Natural killer cell (primary cell): ENCODE data around the gene NLRP11. TPM values are rescaled to one million over a fixed set of nuclear protein-coding genes. Genes with fewer than 3 reads are reported as not detected.
"Not testable (repeated sequence)": the region's sequence is repeated elsewhere in the genome, so short reads cannot be mapped to it uniquely, and the experiment has no call there.

Experiments
- ATAC-seq, 3 donors: fragments of 150-1000 bp in 2 of 3; fragments of 200-7000 bp in 1 of 3; cut with Tn5 transposase; 1 replicate in 1 of 3; 2 replicates in 2 of 3; pipeline ENCODE4 v1.10.0; 2021; ENCODE audit warnings: mild to moderate bottlenecking in 2 of 3, moderate library complexity in 2 of 3
- DNase-seq, 2 donors: peaks; one replicate each; pipeline versions ENCODE4 v3.0.0 to v3.0.0-alpha.2; 2013 to 2021; ENCODE audit warnings: mixed read lengths in 1 of 2
- H3K27ac ChIP-seq: one replicate; pipeline ENCODE4 v1.5.1; 2013; ENCODE audit warnings: mild to moderate bottlenecking, low read length
- H3K27me3 ChIP-seq: one replicate; pipeline ENCODE4 v1.6.1; 2013; ENCODE audit warnings: low read length; ENCODE audit not compliant: control insufficient read depth, insufficient read depth
- H3K36me3 ChIP-seq: one replicate; pipeline ENCODE4 v1.6.1; 2013; ENCODE audit warnings: low read length; ENCODE audit not compliant: control insufficient read depth, insufficient read depth
- H3K4me1 ChIP-seq: one replicate; pipeline ENCODE4 v1.6.1; 2013; ENCODE audit warnings: low read length; ENCODE audit not compliant: control insufficient read depth, insufficient read depth
- H3K4me3 ChIP-seq: one replicate; pipeline ENCODE4 v1.5.1; 2013; ENCODE audit warnings: low read length
- H3K9me3 ChIP-seq: one replicate; pipeline ENCODE4 v1.6.1; 2013; ENCODE audit warnings: low read length; ENCODE audit not compliant: control insufficient read depth, insufficient read depth
- H3K27ac Mint-ChIP-seq, 2 donors: one replicate each; pipeline ENCODE4 v1.8.0; 2022; ENCODE audit warnings: mild to moderate bottlenecking in 2 of 2, mixed read lengths in 2 of 2, moderate library complexity in 1 of 2
- H3K27me3 Mint-ChIP-seq, 2 donors: one replicate each; pipeline ENCODE4 v1.8.0; 2022; ENCODE audit warnings: low read depth in 2 of 2, mixed read lengths in 2 of 2
- H3K36me3 Mint-ChIP-seq: one replicate; pipeline ENCODE4 v1.8.0; 2022; ENCODE audit warnings: mixed read lengths
- H3K4me1 Mint-ChIP-seq, 2 donors: one replicate each; pipeline ENCODE4 v1.8.0; 2022; ENCODE audit warnings: mixed read lengths in 2 of 2
- H3K4me3 Mint-ChIP-seq: one replicate; pipeline ENCODE4 v1.8.0; 2022; ENCODE audit warnings: mild to moderate bottlenecking, moderate library complexity, mixed read lengths
- H3K9me3 Mint-ChIP-seq, 2 donors: one replicate each; pipeline ENCODE4 v1.8.0; 2022; ENCODE audit warnings: mixed read lengths in 2 of 2
- WGBS: methylation state at CpG from one replicate; pipeline ENCODE4 v1.1.7; 2013; ENCODE audit warnings: missing lambda C conversion rate; ENCODE audit not compliant: insufficient coverage; 5-methylcytosine and 5-hydroxymethylcytosine counted together
- intact Hi-C: fragments of 100-400 bp; cut with micrococcal nuclease; formaldehyde crosslinking; loops from one replicate; pipeline ENCODE4 v1.14.2; 2022
- total RNA-seq, 4 donors: library from RNA; stranded (reverse); fragments of 120-200 nt in 1 of 4; gene quantifications; one replicate each; pipeline versions ENCODE4 v1.2.3 to v1.2.4, GENCODE V29; 2013 to 2022
- TF ChIP-seq, protein P1 (sequence below): fragments of 200-600 bp; IDR thresholded peaks from one replicate; pipeline ENCODE4 v1.8.0; 2022; ENCODE audit warnings: antibody characterized with exemption

NLRP11 gene
- total RNA-seq, 3 donors from 2014 or later (not counting 1 experiment from before 2014, with no cell fraction given) = not detected

DNA sequence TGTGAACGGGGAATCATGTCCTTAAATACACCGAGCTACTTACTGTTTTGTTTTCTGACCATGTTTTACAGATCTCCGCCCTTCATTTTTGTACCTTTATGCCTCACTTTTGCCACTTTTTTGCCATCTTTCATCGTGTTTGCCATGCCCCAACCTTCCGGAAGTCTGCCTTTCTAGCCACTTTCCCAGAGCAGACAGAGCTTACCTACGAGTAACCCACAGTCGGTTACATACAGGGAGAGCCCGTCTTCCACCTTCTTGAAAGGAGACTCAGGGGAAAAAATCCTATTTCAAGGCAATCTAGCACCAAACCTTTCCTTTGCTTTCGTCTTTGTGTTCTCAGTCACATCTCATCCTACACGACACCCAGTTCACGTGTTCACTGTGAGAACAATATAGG, 36.8 kb downstream of the NLRP11 start:
- TF ChIP-seq, protein P1, sequence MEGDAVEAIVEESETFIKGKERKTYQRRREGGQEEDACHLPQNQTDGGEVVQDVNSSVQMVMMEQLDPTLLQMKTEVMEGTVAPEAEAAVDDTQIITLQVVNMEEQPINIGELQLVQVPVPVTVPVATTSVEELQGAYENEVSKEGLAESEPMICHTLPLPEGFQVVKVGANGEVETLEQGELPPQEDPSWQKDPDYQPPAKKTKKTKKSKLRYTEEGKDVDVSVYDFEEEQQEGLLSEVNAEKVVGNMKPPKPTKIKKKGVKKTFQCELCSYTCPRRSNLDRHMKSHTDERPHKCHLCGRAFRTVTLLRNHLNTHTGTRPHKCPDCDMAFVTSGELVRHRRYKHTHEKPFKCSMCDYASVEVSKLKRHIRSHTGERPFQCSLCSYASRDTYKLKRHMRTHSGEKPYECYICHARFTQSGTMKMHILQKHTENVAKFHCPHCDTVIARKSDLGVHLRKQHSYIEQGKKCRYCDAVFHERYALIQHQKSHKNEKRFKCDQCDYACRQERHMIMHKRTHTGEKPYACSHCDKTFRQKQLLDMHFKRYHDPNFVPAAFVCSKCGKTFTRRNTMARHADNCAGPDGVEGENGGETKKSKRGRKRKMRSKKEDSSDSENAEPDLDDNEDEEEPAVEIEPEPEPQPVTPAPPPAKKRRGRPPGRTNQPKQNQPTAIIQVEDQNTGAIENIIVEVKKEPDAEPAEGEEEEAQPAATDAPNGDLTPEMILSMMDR = no peak
- H3K36me3 ChIP-seq = no peaks in the 10 kb centered on the region
- Mint-ChIP-seq H3K36me3 (no peaks in the 10 kb centered on the region), H3K4me3 (no peak overlapping the region), H3K27ac (no peak overlapping the region), H3K9me3 (peaks cover 3 to 4% of the 10 kb centered on the region in 2 donors), H3K27me3 (peaks cover 7 to 12% of the 10 kb centered on the region in 2 donors), H3K4me1 (no peaks in the 10 kb centered on the region)
- no peak for DNase-seq
- H3K9me3 ChIP-seq = no peaks in the 10 kb centered on the region
- H3K4me3 ChIP-seq = no peak overlapping the region
- no peak overlapping the region for H3K27ac ChIP-seq
- intact Hi-C loops = no loop called here
- ATAC-seq = no peak
- WGBS = 90% methylated on average over 10 of the region's 11 CpGs
- H3K27me3 ChIP-seq = no peaks in the 10 kb centered on the region
- no peaks in the 10 kb centered on the region for H3K4me1 ChIP-seq

DNA sequence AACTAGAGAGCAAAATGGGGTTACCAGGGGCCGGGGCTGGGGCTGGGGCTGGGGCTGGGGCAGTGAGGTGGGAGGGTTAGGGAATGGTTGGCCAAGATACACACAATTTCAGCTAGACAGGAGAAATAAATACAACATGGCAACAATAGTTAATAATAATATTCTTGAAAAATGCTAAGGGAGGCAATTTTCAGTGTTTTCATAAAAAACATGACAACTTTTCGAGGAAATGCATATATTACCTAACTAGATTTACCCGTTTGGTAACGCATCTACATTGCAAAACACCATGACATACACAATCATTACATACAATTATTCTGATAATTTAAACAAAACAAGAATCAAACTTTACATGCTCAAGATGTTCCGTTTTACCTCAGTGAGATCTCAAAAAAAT, 50.7 kb downstream of the NLRP11 start:
- Histone ChIP-seq H3K27ac (no peak overlapping the region), H3K27me3 (peaks cover 2% of the 10 kb centered on the region), H3K9me3 (no peaks in the 10 kb centered on the region), H3K4me3 (no peak overlapping the region), H3K36me3 (no peaks in the 10 kb centered on the region), H3K4me1 (no peaks in the 10 kb centered on the region)
- H3K36me3 Mint-ChIP-seq = no peaks in the 10 kb centered on the region
- H3K4me1 Mint-ChIP-seq = no peaks in the 10 kb centered on the region
- intact Hi-C loops = no loop called here
- H3K27me3 Mint-ChIP-seq = peaks cover 9 to 10% of the 10 kb centered on the region in 2 donors
- 85% methylated on average over 4 of the region's 5 CpGs for WGBS
- no peak overlapping the region for H3K4me3 Mint-ChIP-seq
- H3K9me3 Mint-ChIP-seq = peaks cover 2 to 3% of the 10 kb centered on the region in 2 donors
- ATAC-seq (no peak), DNase-seq (no peak)
- TF ChIP-seq, protein P1 = no peak
- no peak overlapping the region for H3K27ac Mint-ChIP-seq

DNA sequence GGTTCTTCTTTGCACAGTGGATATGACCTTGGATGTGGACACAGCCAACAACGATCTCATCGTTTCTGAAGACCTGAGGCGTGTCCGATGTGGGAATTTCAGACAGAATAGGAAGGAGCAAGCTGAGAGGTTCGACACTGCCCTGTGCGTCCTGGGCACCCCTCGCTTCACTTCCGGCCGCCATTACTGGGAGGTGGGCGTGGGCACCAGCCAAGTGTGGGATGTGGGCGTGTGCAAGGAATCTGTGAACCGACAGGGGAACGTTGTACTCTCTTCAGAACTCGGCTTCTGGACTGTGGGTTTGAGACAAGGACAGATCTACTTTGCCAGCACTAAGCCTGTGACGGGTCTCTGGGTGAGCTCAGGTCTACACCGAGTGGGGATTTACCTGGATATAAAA, 53.5 kb downstream of the NLRP11 start:
- no peak overlapping the region for H3K4me3 Mint-ChIP-seq
- no peak for DNase-seq

DNA sequence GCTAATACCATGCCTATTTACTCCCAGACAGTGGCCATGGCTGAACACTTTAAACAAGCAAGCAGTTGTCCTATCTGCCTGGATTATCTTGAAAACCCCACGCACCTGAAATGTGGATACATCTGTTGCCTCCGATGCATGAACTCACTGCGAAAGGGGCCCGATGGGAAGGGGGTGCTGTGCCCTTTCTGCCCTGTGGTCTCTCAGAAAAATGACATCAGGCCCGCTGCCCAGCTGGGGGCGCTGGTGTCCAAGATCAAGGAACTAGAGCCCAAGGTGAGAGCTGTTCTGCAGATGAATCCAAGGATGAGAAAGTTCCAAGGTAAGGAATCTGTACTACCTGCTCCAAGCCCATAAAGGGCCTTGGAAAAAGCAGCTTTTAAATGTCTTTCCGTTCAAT, 54.3 kb downstream of the NLRP11 start:
- WGBS = 35% methylated on average over 7 of the region's 7 CpGs
- ATAC-seq = no peak
- Histone ChIP-seq H3K36me3 (no peaks in the 10 kb centered on the region), H3K27ac (no peak overlapping the region), H3K4me3 (no peak overlapping the region), H3K4me1 (no peaks in the 10 kb centered on the region), H3K9me3 (no peaks in the 10 kb centered on the region), H3K27me3 (peaks cover 2% of the 10 kb centered on the region)
- intact Hi-C loops = no loop called here
- Mint-ChIP-seq H3K9me3 (peaks cover 2 to 3% of the 10 kb centered on the region in 2 donors), H3K27ac (no peak overlapping the region), H3K27me3 (peaks cover 7 to 10% of the 10 kb centered on the region in 2 donors), H3K4me3 (no peak overlapping the region), H3K36me3 (no peaks in the 10 kb centered on the region), H3K4me1 (no peaks in the 10 kb centered on the region)
- DNase-seq = no peak
- TF ChIP-seq, protein P1 = no peak

More for the DNA sequence above, 53.5 kb downstream of the NLRP11 start:
- Histone ChIP-seq H3K9me3 (no peaks in the 10 kb centered on the region), H3K36me3 (no peaks in the 10 kb centered on the region), H3K4me1 (no peaks in the 10 kb centered on the region), H3K27ac (no peak overlapping the region), H3K4me3 (no peak overlapping the region), H3K27me3 (peaks cover 2% of the 10 kb centered on the region)
- Mint-ChIP-seq H3K9me3 (peaks cover 2 to 3% of the 10 kb centered on the region in 2 donors), H3K27me3 (peaks cover 10 to 12% of the 10 kb centered on the region in 2 donors), H3K36me3 (no peaks in the 10 kb centered on the region), H3K27ac (no peak overlapping the region), H3K4me1 (no peaks in the 10 kb centered on the region)
- no peak for ATAC-seq
- TF ChIP-seq, protein P1 = no peak
- intact Hi-C loops = no loop called here
- WGBS = 87% methylated on average over 16 of the region's 16 CpGs

DNA sequence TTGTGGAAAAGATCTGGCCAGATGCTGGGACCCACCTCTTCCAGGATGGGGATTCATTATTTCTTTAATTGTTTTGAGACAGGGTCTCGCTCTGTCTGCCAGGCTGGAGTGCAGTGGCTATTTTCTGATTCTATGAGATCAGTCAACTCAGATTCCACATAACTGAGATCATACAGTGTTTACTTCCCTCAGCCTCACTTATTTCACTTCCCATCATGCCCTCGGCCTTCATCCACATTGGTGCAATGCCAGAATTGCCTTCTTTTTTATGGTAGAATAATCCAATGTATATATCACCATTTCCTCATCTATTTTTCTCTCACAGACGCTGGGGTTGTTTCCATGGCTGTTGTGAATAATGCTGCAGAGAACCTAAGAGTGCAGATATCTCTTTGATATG, 62.2 kb downstream of the NLRP11 start:
- not testable (repeated sequence) for H3K4me3 Mint-ChIP-seq

More for the DNA sequence above, 62.2 kb downstream of the NLRP11 start:
- H3K36me3 ChIP-seq, DNase-seq, H3K4me1 Mint-ChIP-seq, H3K9me3 ChIP-seq, H3K27me3 ChIP-seq, H3K27ac ChIP-seq, ATAC-seq, H3K4me1 ChIP-seq, intact Hi-C loops, H3K4me3 ChIP-seq, H3K9me3 Mint-ChIP-seq, H3K27ac Mint-ChIP-seq, H3K36me3 Mint-ChIP-seq: not testable (repeated sequence)
- WGBS = 67% methylated on average over 1 of the region's 3 CpGs
- peaks cover 13 to 23% of the 10 kb centered on the region in 2 donors for H3K27me3 Mint-ChIP-seq
